ENCODE measurements around the gene HOXC10.

DNA sequence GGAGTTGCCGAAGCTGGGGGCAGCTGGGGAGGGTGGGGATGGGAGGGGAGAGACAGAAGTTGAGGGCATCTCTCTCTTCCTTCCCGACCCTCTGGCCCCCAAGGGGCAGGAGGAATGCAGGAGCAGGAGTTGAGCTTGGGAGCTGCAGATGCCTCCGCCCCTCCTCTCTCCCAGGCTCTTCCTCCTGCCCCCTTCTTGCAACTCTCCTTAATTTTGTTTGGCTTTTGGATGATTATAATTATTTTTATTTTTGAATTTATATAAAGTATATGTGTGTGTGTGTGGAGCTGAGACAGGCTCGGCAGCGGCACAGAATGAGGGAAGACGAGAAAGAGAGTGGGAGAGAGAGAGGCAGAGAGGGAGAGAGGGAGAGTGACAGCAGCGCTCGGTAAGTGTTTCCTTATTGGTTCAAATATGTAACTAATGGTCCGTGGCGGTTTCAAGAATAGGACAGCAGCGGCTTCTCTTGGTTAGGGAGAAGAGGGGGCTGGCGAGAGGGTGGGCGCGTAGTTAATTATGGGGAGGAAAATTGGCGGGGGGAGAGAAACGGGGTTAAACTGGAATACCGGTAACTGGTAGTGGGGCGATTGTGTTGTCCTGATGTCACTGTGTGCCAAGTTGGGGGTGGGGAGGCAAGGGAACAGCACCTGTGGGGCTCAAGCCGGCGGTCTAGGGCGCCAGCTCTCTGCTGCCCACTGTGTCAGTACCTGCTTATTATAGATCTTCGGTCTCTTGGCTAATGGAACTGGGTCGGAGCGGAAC is 32.3 kb downstream of the HOXC10 start:
- TF ChIP-seq CTCF (IDR thresholded peaks at IDR 0.05) (peak; percentile 29), SIN3A (IDR thresholded peaks at IDR 0.05; ENCODE audit: borderline replicate concordance, insufficient read depth, low read depth, low read length) (0 out of 2 replicates have a peak, but pooled peaks have one; percentile 38), POLR2AphosphoS5 (IDR thresholded peaks at IDR 0.05; ENCODE audit: low read depth, low read length) (no peak), TCF7L2 (IDR thresholded peaks at IDR 0.05; ENCODE audit: low read depth, low read length) (no peak)

Measured in Panc1 (cell line).